Neural cell (in vitro differentiated cells): ENCODE measurements around the gene SLC26A4.

Experiments
- CTCF ChIP-seq: fragments of 450-650 bp; IDR thresholded peaks from 2 replicates; pipeline ENCODE4 v1.5.1; 2014; ENCODE audit warnings: antibody characterized with exemption, mild to moderate bottlenecking, moderate library complexity; ENCODE audit not compliant: poor library complexity, severe bottlenecking
- EP300 ChIP-seq: fragments of 450-650 bp; conservative IDR thresholded peaks from 2 replicates; pipeline ENCODE4 v1.6.1; 2014; ENCODE audit warnings: antibody characterized with exemption, mild to moderate bottlenecking, moderate library complexity; ENCODE audit not compliant: poor library complexity, severe bottlenecking
- EZH2 ChIP-seq: fragments of 200-600, 300-800 bp; shearing (Covaris generic), sonication (generic); IDR thresholded peaks from 2 replicates; pipeline ENCODE4 v1.6.1; 2014; ENCODE audit warnings: antibody characterized with exemption, low read length, borderline replicate concordance, mild to moderate bottlenecking; ENCODE audit not compliant: insufficient read depth, poor library complexity, severe bottlenecking
- POLR2AphosphoS5 ChIP-seq: IDR thresholded peaks from 2 replicates; pipeline ENCODE4 v1.6.1; 2012
- TAF1 ChIP-seq: IDR thresholded peaks from 2 replicates; pipeline ENCODE4 v1.6.1; 2012; ENCODE audit warnings: low read depth

GRCh38 chr7:107687656-107688055, 27.0 kb downstream of the SLC26A4 start:
- no peak for TF ChIP-seq POLR2AphosphoS5
- TF ChIP-seq CTCF: no peak
- no peak for TF ChIP-seq TAF1
- no peak for TF ChIP-seq EZH2
- no peak for TF ChIP-seq EP300
